Spleen (tissue), 7 donors: Measurements from ENCODE around the gene CYLD.

Experiments used
- POLR2A ChIP-seq, 3 donors: fragments of 450-650 bp; IDR thresholded peaks; one replicate each; pipeline ENCODE4 v1.5.1; 2017; ENCODE audit warnings: antibody characterized with exemption in 3 of 3, mild to moderate bottlenecking in 1 of 3
- POLR2AphosphoS5 ChIP-seq, 3 donors: sonication (generic); formaldehyde crosslinking; IDR thresholded peaks; one replicate each; pipeline ENCODE4 v1.5.1; 2017; ENCODE audit warnings: antibody characterized with exemption in 3 of 3
- TF ChIP-seq, protein P1 (sequence below), 11 experiments: fragments of 200-600 bp in 7 of 11; fragments of 450-650 bp in 4 of 11; sonication (generic) in 4 of 11; IDR thresholded peaks in 8 of 11; conservative IDR thresholded peaks in 3 of 11; 1 replicate in 7 of 11; 2 replicates in 4 of 11; pipeline versions ENCODE4 v1.4.0 to v1.8.0; 2016 to 2021; ENCODE audit warnings: antibody characterized with exemption in 11 of 11, inconsistent platforms in 4 of 11, mild to moderate bottlenecking in 1 of 11
- donor health status: DM: no; HTN: no; CAD: no; lungs with moderate emphysema.
- donor health status: DM: no; HTN: no; CAD: no.
- donor health status: DM: no; HTN: no; CAD: no.

DNA sequence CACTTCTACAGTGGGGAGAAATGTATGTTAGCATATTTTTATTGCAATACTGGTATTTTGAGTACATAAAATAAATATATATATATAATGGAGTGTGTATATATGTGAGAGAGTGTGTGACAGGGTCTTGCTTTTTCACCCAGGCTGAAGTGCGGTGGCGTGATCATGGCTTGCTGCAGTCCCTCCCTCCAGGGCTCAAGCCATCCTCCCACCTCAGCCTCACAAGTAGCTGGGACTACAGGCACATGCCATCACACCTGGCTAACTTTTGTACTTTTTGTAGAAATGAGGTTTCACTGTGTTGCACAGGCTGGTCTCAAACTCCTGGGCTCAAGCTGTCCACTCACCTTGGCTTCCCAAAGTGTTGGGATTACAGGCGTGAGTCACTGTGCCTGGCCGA, 4.1 kb downstream of the CYLD start:
- TF ChIP-seq, protein P1, sequence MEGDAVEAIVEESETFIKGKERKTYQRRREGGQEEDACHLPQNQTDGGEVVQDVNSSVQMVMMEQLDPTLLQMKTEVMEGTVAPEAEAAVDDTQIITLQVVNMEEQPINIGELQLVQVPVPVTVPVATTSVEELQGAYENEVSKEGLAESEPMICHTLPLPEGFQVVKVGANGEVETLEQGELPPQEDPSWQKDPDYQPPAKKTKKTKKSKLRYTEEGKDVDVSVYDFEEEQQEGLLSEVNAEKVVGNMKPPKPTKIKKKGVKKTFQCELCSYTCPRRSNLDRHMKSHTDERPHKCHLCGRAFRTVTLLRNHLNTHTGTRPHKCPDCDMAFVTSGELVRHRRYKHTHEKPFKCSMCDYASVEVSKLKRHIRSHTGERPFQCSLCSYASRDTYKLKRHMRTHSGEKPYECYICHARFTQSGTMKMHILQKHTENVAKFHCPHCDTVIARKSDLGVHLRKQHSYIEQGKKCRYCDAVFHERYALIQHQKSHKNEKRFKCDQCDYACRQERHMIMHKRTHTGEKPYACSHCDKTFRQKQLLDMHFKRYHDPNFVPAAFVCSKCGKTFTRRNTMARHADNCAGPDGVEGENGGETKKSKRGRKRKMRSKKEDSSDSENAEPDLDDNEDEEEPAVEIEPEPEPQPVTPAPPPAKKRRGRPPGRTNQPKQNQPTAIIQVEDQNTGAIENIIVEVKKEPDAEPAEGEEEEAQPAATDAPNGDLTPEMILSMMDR (IDR thresholded peaks at IDR 0.05 in 8 of 11, conservative IDR thresholded peaks at IDR 0.05 in 3 of 11) = no peak
- TF ChIP-seq POLR2A (IDR thresholded peaks at IDR 0.05) (no peak), POLR2AphosphoS5 (IDR thresholded peaks at IDR 0.05) (no peak)
